K562 (cell line): Measurements from ENCODE around the gene USP16. TPM values are rescaled to one million over a fixed set of nuclear protein-coding genes. Genes with fewer than 3 reads are reported as not detected.
A peak's percentile ranks its signal among the peaks of the same experiment; 100 is the strongest.

Experiments
- BCOR ChIP-seq: fragments of 450-650 bp; IDR thresholded peaks from 2 replicates; pipeline ENCODE4 v1.6.1; 2016
- CREB3 ChIP-seq: fragments of 450-650 bp; conservative IDR thresholded peaks from 2 replicates; pipeline ENCODE4 v1.6.1; 2016; ENCODE audit warnings: missing genetic modification characterization, low read depth, mild to moderate bottlenecking, missing compliant biosample characterization, moderate library complexity
- DPF2 ChIP-seq: fragments of 450-650 bp; IDR thresholded peaks from 2 replicates; pipeline ENCODE4 v1.6.1; 2016
- FIP1L1 ChIP-seq: fragments of 200-400 bp; formaldehyde crosslinking; IDR thresholded peaks from 2 replicates; pipeline ENCODE4 v1.6.1; 2018; ENCODE audit warnings: mild to moderate bottlenecking, low read depth, low read length; ENCODE audit not compliant: poor library complexity, severe bottlenecking
- HIVEP1 ChIP-seq: fragments of 250-450 bp; sonication (Bioruptor Pico); IDR thresholded peaks from 2 replicates; pipeline ENCODE4 v1.4.0; 2020; ENCODE audit warnings: mild to moderate bottlenecking
- ILF3 ChIP-seq: fragments of 450-650 bp; IDR thresholded peaks from 2 replicates; pipeline ENCODE4 v1.6.1; 2018; ENCODE audit warnings: antibody characterized with exemption, mild to moderate bottlenecking, moderate library complexity, borderline replicate concordance
- RBM39 ChIP-seq: fragments of 200-400 bp; formaldehyde crosslinking; optimal IDR thresholded peaks from 2 replicates; pipeline ENCODE3; 2018; ENCODE audit warnings: low read depth, low read length
- RNF2 ChIP-seq: sonication (generic); IDR thresholded peaks from 2 replicates; pipeline ENCODE4 v1.6.1; 2016
- SMARCA5 ChIP-seq: fragments of 450-650 bp; IDR thresholded peaks from 2 replicates; pipeline ENCODE4 v1.6.1; 2016
- XRCC5 ChIP-seq: fragments of 200-400 bp; formaldehyde crosslinking; IDR thresholded peaks from 2 replicates; pipeline ENCODE4 v1.6.1; 2017; ENCODE audit warnings: low read depth, mild to moderate bottlenecking, low read length
- YBX1 ChIP-seq: fragments of 450-650 bp; IDR thresholded peaks from 2 replicates; pipeline ENCODE4 v1.7.1; 2016; ENCODE audit warnings: mild to moderate bottlenecking
- ZNF324 ChIP-seq: fragments of 250-450 bp; sonication (Bioruptor Pico); IDR thresholded peaks from 2 replicates; pipeline ENCODE4 v1.4.0; 2020; ENCODE audit warnings: mild to moderate bottlenecking
- polyA plus RNA-seq, 8 experiments: library from polyadenylated mRNA; depleted of rRNA in 4 of 8; stranded (reverse) in 5 of 8; unstranded in 3 of 8; fragments of >200 nt; fragmentation: Nextera tagmentation in 2 of 8; fragmentation: Illumina TruSeq in 1 of 8; extraction: Ambion mirVana in 2 of 8; extraction: Trizol in 1 of 8; gene quantifications; 2 replicates each; pipeline versions ENCODE4 v1.2.1 to v1.2.3, GENCODE V29; 2011 to 2014; ENCODE audit warnings: inconsistent platforms in 1 of 8, missing spikeins in 1 of 8
- total RNA-seq, 7 experiments: library from RNA; depleted of rRNA in 6 of 7; stranded (reverse); fragments of >200 nt in 6 of 7; fragmentation: Illumina TruSeq in 2 of 7; extraction: Trizol in 2 of 7; gene quantifications; 2 replicates each; pipeline versions ENCODE4 v1.2.1 to v1.2.3, GENCODE V29; 2011 to 2021; ENCODE audit warnings: low replicate concordance in 1 of 7
- TF ChIP-seq, protein P1 (sequence below): conservative IDR thresholded peaks from 2 replicates; pipeline ENCODE4 v1.6.1; 2011; ENCODE audit warnings: low read depth, mild to moderate bottlenecking, low read length; ENCODE audit not compliant: control insufficient read depth
- TF ChIP-seq, protein P2 (sequence below): IDR thresholded peaks from 2 replicates; pipeline ENCODE4 v1.6.1; 2016; ENCODE audit warnings: missing genetic modification characterization, missing compliant biosample characterization
- TF ChIP-seq, protein P3 (sequence below): fragments of 450-650 bp; IDR thresholded peaks from 2 replicates; pipeline ENCODE4 v1.6.1; 2018; ENCODE audit not compliant: partially characterized antibody

The USP16 gene
- total and polyA plus RNA-seq, 9 of the 15 experiments (the other 6 are each of a cell fraction or from before 2014, with no cell fraction given): 38.4 to 90.9 (median 62.8) TPM

DNA sequence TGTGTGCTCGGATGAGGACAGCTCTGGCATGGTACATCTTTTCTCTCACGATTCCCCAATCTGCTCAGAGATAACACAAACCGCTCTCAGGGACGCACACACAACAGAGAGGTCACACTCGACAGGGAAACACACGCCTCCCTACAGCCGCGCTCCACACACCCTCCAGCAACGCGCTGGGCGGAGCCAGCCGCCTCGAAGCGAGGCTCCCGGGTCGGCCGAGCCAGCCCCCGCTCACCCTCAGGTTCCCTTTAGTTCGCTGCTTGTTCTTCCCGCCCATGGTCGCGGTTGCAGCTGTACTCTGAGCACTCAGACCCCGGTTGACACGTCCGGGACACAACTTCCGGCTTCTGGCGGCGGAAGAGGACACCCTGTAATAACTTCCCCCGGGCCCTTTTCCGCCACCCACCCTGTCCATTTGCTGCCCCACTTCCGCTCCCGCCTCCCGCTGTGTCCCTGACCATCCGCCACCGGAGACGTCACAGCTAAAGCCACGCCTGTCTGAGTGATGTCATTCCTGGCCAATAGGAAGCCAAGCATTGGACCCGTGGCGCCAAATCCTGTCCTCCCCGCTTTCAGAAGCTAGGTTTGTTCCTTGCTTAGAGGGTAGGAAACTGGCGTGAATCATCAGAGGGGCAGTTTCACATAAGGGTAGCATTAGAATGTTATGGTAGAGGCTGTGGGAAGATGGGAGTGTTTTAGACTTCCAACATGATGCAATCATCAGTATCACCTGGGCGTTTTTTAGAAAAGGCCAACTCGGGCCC lies 31.8 kb upstream of the USP16 start, which contains the start of gene LTN1 (continued):
- TF ChIP-seq, protein P1, sequence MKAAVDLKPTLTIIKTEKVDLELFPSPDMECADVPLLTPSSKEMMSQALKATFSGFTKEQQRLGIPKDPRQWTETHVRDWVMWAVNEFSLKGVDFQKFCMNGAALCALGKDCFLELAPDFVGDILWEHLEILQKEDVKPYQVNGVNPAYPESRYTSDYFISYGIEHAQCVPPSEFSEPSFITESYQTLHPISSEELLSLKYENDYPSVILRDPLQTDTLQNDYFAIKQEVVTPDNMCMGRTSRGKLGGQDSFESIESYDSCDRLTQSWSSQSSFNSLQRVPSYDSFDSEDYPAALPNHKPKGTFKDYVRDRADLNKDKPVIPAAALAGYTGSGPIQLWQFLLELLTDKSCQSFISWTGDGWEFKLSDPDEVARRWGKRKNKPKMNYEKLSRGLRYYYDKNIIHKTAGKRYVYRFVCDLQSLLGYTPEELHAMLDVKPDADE: peak; percentile 75; the same call in 1 of the 2 replicates
- no peak; the same call in 1 of the 2 replicates for TF ChIP-seq DPF2
- no peak for TF ChIP-seq CREB3 (tag)
- TF ChIP-seq HIVEP1 (CRISPR knock-in tag): peak; percentile 45; the same call in 1 of the 2 replicates
- peak; percentile 96 for TF ChIP-seq XRCC5
- TF ChIP-seq YBX1: no peak
- TF ChIP-seq FIP1L1: peak; percentile 56
- TF ChIP-seq, protein P2, sequence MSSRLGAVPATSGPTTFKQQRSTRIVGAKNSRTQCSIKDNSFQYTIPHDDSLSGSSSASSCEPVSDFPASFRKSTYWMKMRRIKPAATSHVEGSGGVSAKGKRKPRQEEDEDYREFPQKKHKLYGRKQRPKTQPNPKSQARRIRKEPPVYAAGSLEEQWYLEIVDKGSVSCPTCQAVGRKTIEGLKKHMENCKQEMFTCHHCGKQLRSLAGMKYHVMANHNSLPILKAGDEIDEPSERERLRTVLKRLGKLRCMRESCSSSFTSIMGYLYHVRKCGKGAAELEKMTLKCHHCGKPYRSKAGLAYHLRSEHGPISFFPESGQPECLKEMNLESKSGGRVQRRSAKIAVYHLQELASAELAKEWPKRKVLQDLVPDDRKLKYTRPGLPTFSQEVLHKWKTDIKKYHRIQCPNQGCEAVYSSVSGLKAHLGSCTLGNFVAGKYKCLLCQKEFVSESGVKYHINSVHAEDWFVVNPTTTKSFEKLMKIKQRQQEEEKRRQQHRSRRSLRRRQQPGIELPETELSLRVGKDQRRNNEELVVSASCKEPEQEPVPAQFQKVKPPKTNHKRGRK (tag): no peak
- TF ChIP-seq RBM39: no peak
- TF ChIP-seq SMARCA5: 0 out of 2 replicates have a peak, but pooled peaks have one; percentile 0
- TF ChIP-seq RNF2: 0 out of 2 replicates have a peak, but pooled peaks have one; percentile 17
- TF ChIP-seq BCOR: peak; percentile 55
- TF ChIP-seq ZNF324 (CRISPR knock-in tag): no peak
- TF ChIP-seq, protein P3, sequence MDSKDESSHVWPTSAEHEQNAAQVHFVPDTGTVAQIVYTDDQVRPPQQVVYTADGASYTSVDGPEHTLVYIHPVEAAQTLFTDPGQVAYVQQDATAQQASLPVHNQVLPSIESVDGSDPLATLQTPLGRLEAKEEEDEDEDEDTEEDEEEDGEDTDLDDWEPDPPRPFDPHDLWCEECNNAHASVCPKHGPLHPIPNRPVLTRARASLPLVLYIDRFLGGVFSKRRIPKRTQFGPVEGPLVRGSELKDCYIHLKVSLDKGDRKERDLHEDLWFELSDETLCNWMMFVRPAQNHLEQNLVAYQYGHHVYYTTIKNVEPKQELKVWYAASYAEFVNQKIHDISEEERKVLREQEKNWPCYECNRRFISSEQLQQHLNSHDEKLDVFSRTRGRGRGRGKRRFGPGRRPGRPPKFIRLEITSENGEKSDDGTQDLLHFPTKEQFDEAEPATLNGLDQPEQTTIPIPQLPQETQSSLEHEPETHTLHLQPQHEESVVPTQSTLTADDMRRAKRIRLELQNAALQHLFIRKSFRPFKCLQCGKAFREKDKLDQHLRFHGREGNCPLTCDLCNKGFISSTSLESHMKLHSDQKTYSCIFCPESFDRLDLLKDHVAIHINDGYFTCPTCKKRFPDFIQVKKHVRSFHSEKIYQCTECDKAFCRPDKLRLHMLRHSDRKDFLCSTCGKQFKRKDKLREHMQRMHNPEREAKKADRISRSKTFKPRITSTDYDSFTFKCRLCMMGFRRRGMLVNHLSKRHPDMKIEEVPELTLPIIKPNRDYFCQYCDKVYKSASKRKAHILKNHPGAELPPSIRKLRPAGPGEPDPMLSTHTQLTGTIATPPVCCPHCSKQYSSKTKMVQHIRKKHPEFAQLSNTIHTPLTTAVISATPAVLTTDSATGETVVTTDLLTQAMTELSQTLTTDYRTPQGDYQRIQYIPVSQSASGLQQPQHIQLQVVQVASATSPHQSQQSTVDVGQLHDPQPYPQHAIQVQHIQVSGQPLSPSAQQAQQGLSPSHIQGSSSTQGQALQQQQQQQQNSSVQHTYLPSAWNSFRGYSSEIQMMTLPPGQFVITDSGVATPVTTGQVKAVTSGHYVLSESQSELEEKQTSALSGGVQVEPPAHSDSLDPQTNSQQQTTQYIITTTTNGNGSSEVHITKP: peak; percentile 79
- TF ChIP-seq ILF3: no peak
